Spleen (tissue), 11 donors: ENCODE results near the gene NCK2. TPM values are rescaled to one million over a fixed set of nuclear protein-coding genes. Genes with fewer than 3 reads are reported as not detected.

Experiments used
- DNase-seq: peaks from one replicate; pipeline ENCODE4 v3.0.0-alpha.2; 2020
- H3K27ac ChIP-seq, 8 donors: fragments of 200-600 bp; sonication (generic) in 7 of 8; 1 replicate in 4 of 8; 2 replicates in 4 of 8; pipeline versions ENCODE4 v1.5.0 to v1.8.0; 2016 to 2021; ENCODE audit warnings: inconsistent platforms in 4 of 8, mild to moderate bottlenecking in 4 of 8, moderate library complexity in 1 of 8
- H3K27me3 ChIP-seq, 7 donors: fragments of 200-600 bp; sonication (generic) in 6 of 7; replicated peaks in 1 of 7; 1 replicate in 4 of 7; 2 replicates in 3 of 7; pipeline versions ENCODE4 v1.5.0 to v1.8.0; 2016 to 2021; ENCODE audit warnings: inconsistent platforms in 3 of 7, mild to moderate bottlenecking in 1 of 7
- H3K36me3 ChIP-seq, 6 donors: fragments of 200-600 bp; sonication (generic) in 5 of 6; 1 replicate in 4 of 6; 2 replicates in 2 of 6; pipeline versions ENCODE4 v1.5.0 to v1.8.0; 2016 to 2021; ENCODE audit warnings: inconsistent platforms in 2 of 6
- H3K4me1 ChIP-seq, 6 donors: fragments of 200-600 bp; sonication (generic) in 5 of 6; 1 replicate in 3 of 6; 2 replicates in 3 of 6; pipeline versions ENCODE4 v1.5.0 to v1.8.0; 2016 to 2021; ENCODE audit warnings: inconsistent platforms in 3 of 6
- H3K4me3 ChIP-seq, 8 donors: fragments of 200-600 bp; sonication (generic) in 7 of 8; 1 replicate in 4 of 8; 2 replicates in 4 of 8; pipeline versions ENCODE4 v1.5.0 to v1.8.0; 2016 to 2021; ENCODE audit warnings: inconsistent platforms in 4 of 8, mild to moderate bottlenecking in 4 of 8, moderate library complexity in 2 of 8
- H3K9me3 ChIP-seq, 8 donors: fragments of 200-600 bp; sonication (generic) in 7 of 8; 1 replicate in 4 of 8; 2 replicates in 4 of 8; pipeline versions ENCODE4 v1.5.0 to v1.8.0; 2016 to 2021; ENCODE audit warnings: inconsistent platforms in 4 of 8
- CTCF ChIP-seq, 11 experiments: fragments of 200-600 bp in 7 of 11; fragments of 450-650 bp in 4 of 11; sonication (generic) in 4 of 11; IDR thresholded peaks in 8 of 11; conservative IDR thresholded peaks in 3 of 11; 1 replicate in 7 of 11; 2 replicates in 4 of 11; pipeline versions ENCODE4 v1.4.0 to v1.8.0; 2016 to 2021; ENCODE audit warnings: antibody characterized with exemption in 11 of 11, inconsistent platforms in 4 of 11, mild to moderate bottlenecking in 1 of 11
- POLR2A ChIP-seq, 3 donors: fragments of 450-650 bp; IDR thresholded peaks; one replicate each; pipeline ENCODE4 v1.5.1; 2017; ENCODE audit warnings: antibody characterized with exemption in 3 of 3, mild to moderate bottlenecking in 1 of 3
- POLR2AphosphoS5 ChIP-seq, 3 donors: sonication (generic); formaldehyde crosslinking; IDR thresholded peaks; one replicate each; pipeline ENCODE4 v1.5.1; 2017; ENCODE audit warnings: antibody characterized with exemption in 3 of 3
- WGBS, 5 donors: extraction: QIAGEN DNeasy Blood & Tissue Kit in 3 of 5; methylation state at CpG; one replicate each; pipeline versions ENCODE4 v1.1.5 to v1.1.7; 2013 to 2018; 5-methylcytosine and 5-hydroxymethylcytosine counted together
- intact Hi-C: fragments of 100-400 bp; cut with DNase I; formaldehyde crosslinking; loops from one replicate; pipeline ENCODE4 v1.15.0; 2023; ENCODE audit warnings: low total_unique reads
- polyA plus RNA-seq, 3 donors: library from polyadenylated mRNA; stranded (reverse); fragments of 200-250 nt; gene quantifications; one replicate each; pipeline ENCODE4 v1.2.1, GENCODE V29; 2013
- total RNA-seq, 7 donors: library from RNA; depleted of rRNA in 3 of 7; stranded (reverse); fragments of >200 nt in 3 of 7; fragmentation: NEBNext Ultra II Directional in 4 of 7; extraction: Animal tissue kit (Norgen Biotek cat#: 25700) in 4 of 7; gene quantifications; one replicate each; pipeline versions ENCODE4 v1.1.0 to v1.2.1, GENCODE V29; 2016 to 2021
- donor health status: healthy with polysubstance abuse.
- donor health status: DM: no; HTN: no; CAD: no; lungs with moderate emphysema.
- donor health status: DM: no; HTN: no; CAD: no.
- donor health status: Bipolar disorder and iron deficiency.
- donor health status: healthy.
- donor health status: DM: no; HTN: no; CAD: no.
- donor health status: DM: yes; HTN: yes; CAD: no.

Gene NCK2
- total and polyA plus RNA-seq, 10 donors, result 21.5 to 106 (median 62.6) TPM

DNA sequence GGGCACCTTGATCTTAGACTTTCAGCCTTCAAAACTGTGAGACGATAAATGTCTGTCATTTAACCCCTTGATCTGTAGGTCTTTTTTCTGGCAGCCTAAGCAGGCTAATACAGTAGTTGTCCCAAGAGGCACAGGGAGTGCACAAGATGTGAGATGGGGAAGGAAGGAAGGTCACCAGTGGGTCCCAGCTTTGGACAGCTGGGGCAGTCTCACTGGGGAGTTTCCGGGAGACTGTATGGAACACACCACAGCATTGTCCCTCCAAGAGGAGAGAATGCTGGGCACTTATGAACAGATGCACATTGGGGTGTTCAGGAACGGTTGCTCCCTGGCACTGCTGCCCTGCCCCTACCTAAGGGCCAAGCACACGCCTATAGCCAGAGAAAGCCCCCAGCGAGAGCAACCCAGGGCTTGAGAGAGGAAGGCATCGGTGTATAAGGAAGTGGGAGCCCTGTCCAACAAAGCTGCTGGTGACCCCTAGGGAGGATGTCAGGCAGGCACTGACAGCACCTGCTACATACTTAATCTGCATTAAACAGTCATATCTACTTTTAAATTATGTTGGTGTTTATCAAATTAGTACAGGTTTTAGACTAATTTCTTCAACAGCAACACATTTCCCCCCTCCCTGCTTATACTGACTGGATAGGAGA is 11.6 kb upstream of the NCK2 start:
- no peaks in the 10 kb centered on the region for H3K36me3 ChIP-seq
- peaks cover 0 to 6% (median 0%) of the 10 kb centered on the region in 8 donors for H3K9me3 ChIP-seq
- TF ChIP-seq CTCF (IDR thresholded peaks at IDR 0.05 in 8 of 11, conservative IDR thresholded peaks at IDR 0.05 in 3 of 11) (no peak), POLR2A (IDR thresholded peaks at IDR 0.05) (no peak), POLR2AphosphoS5 (IDR thresholded peaks at IDR 0.05) (no peak)
- H3K27ac ChIP-seq, result peak overlapping the region in 1 of 8 donors; percentile 1
- intact Hi-C loops, result no loop called here
- H3K4me1 ChIP-seq, result peaks cover 0 to 38% (median 8%) of the 10 kb centered on the region in 6 donors
- DNase-seq, result no peak
- no peaks in the 10 kb centered on the region for H3K27me3 ChIP-seq
- H3K4me3 ChIP-seq, result no peak overlapping the region
- 47 to 59% (median 57%) methylated on average over 6 of the region's 6 CpGs for WGBS, 5 donors

- Histone ChIP-seq H3K4me3 (no peak overlapping the region), H3K9me3 (peaks cover 0 to 6% (median 0%) of the 10 kb centered on the region in 8 donors), H3K36me3 (no peaks in the 10 kb centered on the region), H3K4me1 (peaks cover 0 to 46% (median 11%) of the 10 kb centered on the region in 6 donors), H3K27ac (no peak overlapping the region), H3K27me3 (no peaks in the 10 kb centered on the region)
- DNase-seq, result no peak
- intact Hi-C loops, result no loop called here
- 61 to 82% (median 76%) methylated on average over 5 of the region's 5 CpGs for WGBS, 5 donors
- TF ChIP-seq POLR2AphosphoS5 (IDR thresholded peaks at IDR 0.05), result no peak
- no peak for TF ChIP-seq CTCF (IDR thresholded peaks at IDR 0.05 in 8 of 11, conservative IDR thresholded peaks at IDR 0.05 in 3 of 11)
- TF ChIP-seq POLR2A (IDR thresholded peaks at IDR 0.05), result no peak
These were observed 10.8 kb upstream of the NCK2 start for GRCh38 chr2:105733875-105734274.

DNA sequence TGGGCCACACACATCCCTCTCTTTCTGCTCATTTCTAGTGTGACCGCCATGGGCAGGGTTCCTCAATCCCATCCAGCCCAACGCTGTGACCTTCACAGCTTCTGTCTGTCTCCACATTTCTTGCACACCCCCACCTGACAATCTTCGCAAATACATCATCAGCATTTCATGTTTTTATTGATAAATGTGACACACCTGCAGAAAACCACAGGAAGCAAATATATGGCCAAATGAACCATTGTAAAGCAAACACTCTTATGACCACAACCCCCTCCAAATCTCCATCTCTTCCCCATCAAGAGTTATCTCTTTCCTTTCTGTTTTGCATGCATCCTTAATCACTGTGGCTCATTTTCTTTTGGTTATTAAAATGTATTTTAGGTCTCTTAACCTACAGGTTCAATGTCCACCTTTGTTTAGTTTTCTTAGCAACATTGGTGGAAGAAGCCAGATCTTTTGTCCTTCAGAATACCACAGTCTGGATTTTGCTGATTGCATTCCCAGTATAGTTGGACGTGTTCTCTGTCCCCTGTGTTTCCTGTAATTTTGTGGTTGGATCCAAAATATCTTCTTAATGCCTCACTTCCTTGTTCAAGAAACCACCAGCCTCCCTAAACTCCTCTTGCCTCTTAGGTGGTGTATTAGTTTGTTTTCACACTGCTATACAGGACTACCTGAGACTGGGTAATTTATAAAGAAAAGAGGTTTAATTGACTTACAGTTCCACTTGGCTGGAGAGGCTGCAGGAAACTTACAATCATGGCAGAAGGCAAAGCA is 9.8 kb upstream of the NCK2 start:
- no peak for DNase-seq
- no peaks in the 10 kb centered on the region for H3K27me3 ChIP-seq
- H3K9me3 ChIP-seq, result peaks cover 0 to 6% (median 0%) of the 10 kb centered on the region in 8 donors
- H3K27ac ChIP-seq, result no peak overlapping the region
- peaks cover 5 to 57% (median 22%) of the 10 kb centered on the region in 6 donors for H3K4me1 ChIP-seq
- H3K4me3 ChIP-seq, result no peak overlapping the region
- no peak for TF ChIP-seq POLR2A (IDR thresholded peaks at IDR 0.05)
- TF ChIP-seq POLR2AphosphoS5 (IDR thresholded peaks at IDR 0.05), result no peak
- intact Hi-C loops, result no loop called here
- H3K36me3 ChIP-seq, result no peaks in the 10 kb centered on the region
- 63 to 75% (median 70%) methylated on average over 4 of the region's 4 CpGs for WGBS, 5 donors

DNA sequence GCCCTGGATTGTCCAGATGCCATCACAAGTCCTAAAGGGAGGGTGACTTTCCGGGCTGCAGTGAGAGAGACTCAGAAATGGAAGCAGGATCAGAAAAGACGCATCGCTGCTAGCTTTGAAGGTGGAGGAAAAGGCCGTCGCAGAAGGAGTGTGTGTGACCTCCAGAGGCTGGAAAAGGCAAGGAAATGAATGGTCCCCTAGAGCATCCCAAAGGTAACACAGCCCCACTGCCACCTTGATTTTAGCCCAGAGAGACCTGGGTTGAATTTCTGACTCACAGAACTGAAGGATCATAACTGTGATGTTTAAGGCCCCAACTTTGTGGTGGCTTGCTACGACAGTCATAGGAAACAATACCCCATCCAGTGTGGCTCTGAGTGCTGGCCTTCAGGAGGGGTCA is 8.6 kb upstream of the NCK2 start:
- TF ChIP-seq CTCF (IDR thresholded peaks at IDR 0.05 in 8 of 11, conservative IDR thresholded peaks at IDR 0.05 in 3 of 11) (no peak), POLR2A (IDR thresholded peaks at IDR 0.05) (no peak), POLR2AphosphoS5 (IDR thresholded peaks at IDR 0.05) (no peak)

More for the DNA sequence above, 8.6 kb upstream of the NCK2 start:
- intact Hi-C loops, result no loop called here
- H3K4me1 ChIP-seq, result peaks cover 8 to 69% (median 31%) of the 10 kb centered on the region in 6 donors
- no peaks in the 10 kb centered on the region for H3K36me3 ChIP-seq
- WGBS, 5 donors, result 88 to 98% (median 92%) methylated on average over 6 of the region's 6 CpGs
- H3K4me3 ChIP-seq, result no peak overlapping the region
- DNase-seq, result no peak
- H3K27ac ChIP-seq, result no peak overlapping the region
- no peaks in the 10 kb centered on the region for H3K9me3 ChIP-seq
- no peaks in the 10 kb centered on the region for H3K27me3 ChIP-seq
